CD4-positive, CD25-positive, alpha-beta regulatory T cell (primary cell): ENCODE data around the gene MMP28. TPM values are rescaled to one million over a fixed set of nuclear protein-coding genes. Genes with fewer than 3 reads are reported as not detected.

ENCODE experiments used
- ATAC-seq, 2 donors: fragments of 150-1000 bp; cut with Tn5 transposase; one replicate each; pipeline ENCODE4 v1.10.0; 2021; ENCODE audit warnings: low read depth in 2 of 2, moderate number of reproducible peaks in 2 of 2, moderate library complexity in 1 of 2
- DNase-seq, 3 donors: peaks; one replicate each; pipeline versions ENCODE4 v3.0.0 to v3.0.0-alpha.2; 2012 to 2022; ENCODE audit warnings: mixed read lengths in 1 of 3
- H3K27ac ChIP-seq: one replicate; pipeline ENCODE4 v1.7.0; 2013; ENCODE audit warnings: mild to moderate bottlenecking, low read length; ENCODE audit not compliant: insufficient read depth, poor library complexity, severe bottlenecking
- H3K27me3 ChIP-seq: one replicate; pipeline ENCODE4 v1.7.0; 2013; ENCODE audit warnings: low read length; ENCODE audit not compliant: control insufficient read depth, insufficient read depth
- H3K36me3 ChIP-seq: one replicate; pipeline ENCODE4 v1.7.0; 2013; ENCODE audit warnings: mild to moderate bottlenecking, low read length, moderate library complexity; ENCODE audit not compliant: control insufficient read depth, insufficient read depth
- H3K4me1 ChIP-seq: 2 replicates; pipeline ENCODE4 v1.7.0; 2013; ENCODE audit warnings: mild to moderate bottlenecking, low read length; ENCODE audit not compliant: insufficient read depth, control insufficient read depth, poor library complexity, severe bottlenecking
- H3K4me3 ChIP-seq: one replicate; pipeline ENCODE4 v1.7.0; 2013; ENCODE audit warnings: low read depth, mild to moderate bottlenecking, low read length, moderate library complexity
- H3K9me3 ChIP-seq, 2 experiments: 1 replicate in 1 of 2; 2 replicates in 1 of 2; pipeline ENCODE4 v1.7.0; 2013; ENCODE audit warnings: low read length in 2 of 2, mild to moderate bottlenecking in 1 of 2, moderate library complexity in 1 of 2; ENCODE audit not compliant: control insufficient read depth in 2 of 2
- H3K27ac Mint-ChIP-seq, 3 donors: one replicate each; pipeline ENCODE4 v1.8.0; 2020 to 2022; ENCODE audit warnings: mild to moderate bottlenecking in 3 of 3, mixed read lengths in 3 of 3, moderate library complexity in 2 of 3
- H3K27me3 Mint-ChIP-seq: one replicate; pipeline ENCODE4 v1.8.0; 2022; ENCODE audit warnings: mild to moderate bottlenecking, mixed read lengths
- H3K36me3 Mint-ChIP-seq: one replicate; pipeline ENCODE4 v1.8.0; 2020; ENCODE audit warnings: mixed read lengths
- H3K4me1 Mint-ChIP-seq, 4 donors: one replicate each; pipeline ENCODE4 v1.8.0; 2020 to 2022; ENCODE audit warnings: mixed read lengths in 4 of 4, mild to moderate bottlenecking in 1 of 4
- H3K4me3 Mint-ChIP-seq, 4 donors: one replicate each; pipeline ENCODE4 v1.8.0; 2020 to 2022; ENCODE audit warnings: mild to moderate bottlenecking in 4 of 4, mixed read lengths in 4 of 4, moderate library complexity in 3 of 4
- H3K9me3 Mint-ChIP-seq, 7 donors: one replicate each; pipeline ENCODE4 v1.8.0; 2020 to 2022; ENCODE audit warnings: mixed read lengths in 7 of 7, mild to moderate bottlenecking in 3 of 7, moderate library complexity in 2 of 7
- polyA plus RNA-seq, 4 donors: library from polyadenylated mRNA; unstranded; fragments of 300-500 nt; fragmentation: Illumina TruSeq; gene quantifications; one replicate each; pipeline ENCODE4 v1.2.3, GENCODE V29; 2021
- total RNA-seq: library from RNA; stranded (reverse); gene quantifications from one replicate; pipeline ENCODE4 v1.2.3, GENCODE V29; 2022

Gene MMP28
- total and polyA plus RNA-seq, 5 donors from 2014 or later: 0.80 to 4.3 (median 2.7) TPM; not detected in 2

GRCh38 chr17:35716173-35716572, 79.3 kb downstream of the MMP28 start:
- Histone ChIP-seq H3K27ac (no peak overlapping the region), H3K4me3 (no peak overlapping the region), H3K27me3 (no peaks in the 10 kb centered on the region), H3K4me1 (peaks cover 9% of the 10 kb centered on the region), H3K9me3 (no peaks in the 10 kb centered on the region), H3K36me3 (peaks cover 69% of the 10 kb centered on the region)
- no peak overlapping the region for H3K27ac Mint-ChIP-seq
- no peak for ATAC-seq
- no peaks in the 10 kb centered on the region for H3K9me3 Mint-ChIP-seq
- H3K4me1 Mint-ChIP-seq: peaks cover 0 to 8% (median 2%) of the 10 kb centered on the region in 4 donors
- peaks cover 24% of the 10 kb centered on the region for H3K36me3 Mint-ChIP-seq
- no peak for DNase-seq
- no peaks in the 10 kb centered on the region for H3K27me3 Mint-ChIP-seq
- no peak overlapping the region for H3K4me3 Mint-ChIP-seq

Other genes with a start within 250 kb of the MMP28 start
- 0.57 TPM for gene SLFN14, start 234.8 kb downstream of the MMP28 start, total RNA-seq
- under 1 TPM in 1 of 4 donors, not detected in 3; 0.17 TPM for gene SLFN14, start 234.8 kb downstream of the MMP28 start, polyA plus RNA-seq
- gene PEX12, start 217.1 kb downstream of the MMP28 start, total RNA-seq: 3.1 TPM
- gene PEX12, start 217.1 kb downstream of the MMP28 start, polyA plus RNA-seq: 1 to 10 TPM; 1.1 to 3.4 (median 1.6) TPM
- 133 TPM for gene AP2B1, start 208.3 kb downstream of the MMP28 start, total RNA-seq
- 10 to 100 TPM; 59.8 to 89.2 (median 74.4) TPM for gene AP2B1, start 208.3 kb downstream of the MMP28 start, polyA plus RNA-seq
- not detected for gene RASL10B, start 64.0 kb downstream of the MMP28 start, total RNA-seq
- gene RASL10B, start 64.0 kb downstream of the MMP28 start, polyA plus RNA-seq: under 1 TPM in 1 of 4 donors, not detected in 3; 0.14 TPM
- not detected for gene GAS2L2, start 42.4 kb downstream of the MMP28 start, total RNA-seq
- gene GAS2L2, start 42.4 kb downstream of the MMP28 start, polyA plus RNA-seq: not detected
- gene C17orf50, start 34.8 kb downstream of the MMP28 start, total RNA-seq: not detected
- gene C17orf50, start 34.8 kb downstream of the MMP28 start, polyA plus RNA-seq: not detected
- 186 TPM for gene TAF15, start 13.8 kb upstream of the MMP28 start, total RNA-seq
- gene TAF15, start 13.8 kb upstream of the MMP28 start, polyA plus RNA-seq: 10 to 100 TPM in 3 of 4 donors, 1 to 10 TPM in 1; 8.8 to 19.8 (median 15.0) TPM
- not detected for gene HEATR9, start 73.2 kb upstream of the MMP28 start, total RNA-seq
- not detected for gene HEATR9, start 73.2 kb upstream of the MMP28 start, polyA plus RNA-seq
- 25.8 TPM for gene CCL5, start 84.7 kb upstream of the MMP28 start, total RNA-seq
- gene CCL5, start 84.7 kb upstream of the MMP28 start, polyA plus RNA-seq: 10 to 100 TPM in 1 of 4 donors, 1 to 10 TPM in 3; 4.7 to 12.4 (median 5.4) TPM
- gene RDM1, start 135.1 kb upstream of the MMP28 start, total RNA-seq: not detected
- gene RDM1, start 135.1 kb upstream of the MMP28 start, polyA plus RNA-seq: under 1 TPM in 2 of 4 donors, not detected in 2; 0.38 to 0.81 TPM
- gene LYZL6, start 148.1 kb upstream of the MMP28 start, total RNA-seq: not detected
- not detected for gene LYZL6, start 148.1 kb upstream of the MMP28 start, polyA plus RNA-seq
- gene CCL16, start 185.9 kb upstream of the MMP28 start, total RNA-seq: not detected
- not detected for gene CCL16, start 185.9 kb upstream of the MMP28 start, polyA plus RNA-seq
- gene CCL14, start 191.1 kb upstream of the MMP28 start, total RNA-seq: not detected
- not detected for gene CCL14, start 191.1 kb upstream of the MMP28 start, polyA plus RNA-seq
- gene CCL15, start 205.9 kb upstream of the MMP28 start, total RNA-seq: not detected
- gene CCL15, start 205.9 kb upstream of the MMP28 start, polyA plus RNA-seq: not detected
- not detected for gene CCL23, start 222.3 kb upstream of the MMP28 start, total RNA-seq
- gene CCL23, start 222.3 kb upstream of the MMP28 start, polyA plus RNA-seq: not detected